Right kidney (tissue), 1 donor: ENCODE measurements around the gene ADGRF3.
"Not testable (repeated sequence)": the region's sequence is repeated elsewhere in the genome, so short reads cannot be mapped to it uniquely, and the experiment has no call there.

Experiments used
- DNase-seq: peaks from one replicate; pipeline ENCODE4 v3.0.0-alpha.2; 2016

The ADGRF3 gene

DNA sequence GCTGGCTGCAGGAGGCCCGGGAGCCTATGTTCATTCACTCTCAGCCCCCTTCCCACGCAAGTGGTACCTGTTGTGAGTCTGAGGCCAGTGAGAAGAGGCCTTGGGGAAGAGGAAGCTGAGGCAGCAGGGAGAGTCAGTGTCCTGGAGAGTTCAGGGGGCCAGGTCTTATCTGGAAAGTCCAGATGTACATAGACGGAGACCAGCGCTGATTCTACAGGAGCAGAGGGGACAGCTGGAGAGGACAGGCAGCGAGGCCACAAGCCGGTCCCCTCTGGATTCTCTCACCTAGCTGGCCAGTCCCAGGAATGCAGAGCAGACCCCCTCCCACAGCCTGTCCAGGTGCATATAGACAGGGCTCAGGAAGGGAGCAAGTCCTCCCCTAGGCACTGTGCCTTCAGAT, 29.7 kb downstream of the ADGRF3 start:
- DNase-seq: no peak

DNA sequence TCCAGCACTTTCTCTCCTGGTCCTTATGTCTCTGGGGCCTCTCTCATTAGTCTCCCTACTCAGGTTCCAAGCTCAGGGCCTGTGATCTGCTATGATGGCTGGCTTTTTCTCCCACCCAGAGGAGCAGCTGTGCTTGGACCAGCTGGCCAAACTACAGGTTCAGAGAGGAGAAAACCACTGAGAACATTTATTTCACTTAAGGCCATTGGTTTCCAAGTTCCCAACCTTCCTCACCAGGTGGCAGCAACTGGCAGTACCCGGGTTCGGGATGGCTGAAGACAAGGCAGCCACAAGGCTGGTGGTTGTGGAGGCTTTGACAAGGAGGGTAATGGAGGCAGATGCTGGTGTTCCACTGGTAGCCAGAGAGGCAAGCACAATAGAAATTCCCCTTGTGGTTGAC, 30.5 kb downstream of the ADGRF3 start:
- no peak for DNase-seq

DNA sequence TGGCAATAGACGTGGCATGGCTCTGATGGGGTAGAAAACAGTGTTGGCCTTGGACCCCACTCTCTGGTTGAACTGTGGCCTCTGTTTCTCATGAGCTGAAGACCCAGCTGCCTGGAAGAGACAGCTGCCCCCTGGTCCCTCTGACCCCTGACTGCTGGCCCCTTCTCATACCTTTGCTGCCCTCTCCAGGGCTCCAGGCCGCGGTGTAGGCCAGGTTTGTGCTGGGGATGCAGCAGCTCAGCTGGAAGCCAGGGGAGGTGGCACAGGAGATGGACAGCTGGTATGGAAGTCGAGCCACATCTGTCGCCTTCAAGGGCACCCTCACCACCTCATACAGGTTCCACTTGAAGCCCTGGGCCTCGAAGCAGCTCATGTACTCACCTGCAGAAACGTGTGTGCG, 32.3 kb downstream of the ADGRF3 start:
- no peak for DNase-seq

DNA sequence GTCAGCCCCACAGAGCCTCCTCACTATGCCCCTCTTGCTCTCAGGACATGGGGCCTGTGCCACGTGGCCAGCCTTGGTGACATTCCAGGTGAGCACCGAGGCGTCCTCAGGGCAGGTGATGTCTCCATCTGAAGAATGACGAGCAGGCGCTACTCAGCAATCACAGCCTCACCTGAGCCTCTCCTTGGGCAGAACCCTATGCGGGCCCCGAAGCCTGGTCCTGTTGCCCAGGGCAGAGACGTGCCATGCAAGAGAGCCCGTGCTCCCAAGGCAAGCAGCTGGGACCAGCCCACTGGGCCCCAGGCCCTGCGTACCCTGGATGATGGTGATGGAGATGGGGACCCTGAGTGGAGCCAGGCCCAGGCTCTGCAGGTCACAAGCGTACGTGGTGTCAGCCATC, 33.1 kb downstream of the ADGRF3 start:
- no peak for DNase-seq

DNA sequence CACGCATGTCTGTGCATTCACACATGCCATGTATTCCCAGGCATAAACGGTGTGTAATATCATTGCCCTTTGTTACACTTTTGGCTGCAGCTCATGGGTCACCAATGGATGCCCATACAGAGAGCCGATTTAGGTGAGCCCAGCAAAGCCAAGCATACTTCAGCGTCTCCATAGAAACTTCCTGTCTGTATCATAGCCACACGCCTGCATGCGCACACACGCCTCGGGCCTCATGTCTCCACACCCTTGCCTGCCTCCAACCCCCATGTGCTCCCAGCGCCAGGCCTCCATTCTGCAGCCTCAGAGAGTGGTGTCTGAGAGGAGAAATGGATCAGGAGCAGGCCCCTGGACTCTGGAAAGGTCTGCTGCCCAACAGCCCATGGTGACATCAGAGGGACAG, 34.1 kb downstream of the ADGRF3 start:
- DNase-seq: no peak

DNA sequence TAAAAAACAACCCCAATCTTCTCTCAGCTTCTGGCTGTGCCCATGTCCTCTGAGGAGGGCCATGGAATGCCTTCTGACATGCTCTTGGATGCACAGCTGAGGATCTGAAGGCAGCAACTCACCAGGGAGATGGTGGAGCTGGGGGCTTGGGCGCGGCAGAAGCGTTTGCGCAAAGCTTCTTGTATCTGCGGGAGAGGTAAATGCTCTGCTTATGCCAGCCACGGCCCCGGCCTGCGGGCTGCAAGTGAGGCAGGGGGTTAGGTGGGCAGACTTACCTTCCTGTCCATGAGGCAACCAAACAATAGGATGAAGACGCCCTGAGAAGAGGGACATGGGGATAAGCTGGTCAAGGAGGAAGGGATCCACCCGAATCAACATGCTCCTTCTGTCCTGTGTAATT, 36.7 kb downstream of the ADGRF3 start:
- no peak for DNase-seq

DNA sequence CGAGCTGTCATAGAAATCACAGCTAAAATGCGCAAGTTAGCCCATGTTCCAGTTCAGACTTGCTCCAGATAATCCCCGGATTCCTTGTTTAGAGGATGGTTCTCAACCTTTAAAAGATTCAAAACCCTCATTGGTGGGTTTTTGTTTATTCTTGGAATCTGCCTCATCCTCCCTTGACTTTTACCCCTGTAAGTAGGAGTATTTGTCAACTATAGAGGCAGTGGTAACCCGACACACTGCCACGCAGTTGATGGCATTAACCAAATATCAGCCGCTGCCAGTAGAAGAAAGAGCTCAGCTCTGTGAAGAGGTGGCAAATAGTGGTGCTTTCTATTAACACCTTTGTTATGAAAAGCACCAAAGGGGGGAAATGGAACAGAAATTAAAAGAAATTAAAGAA, 41.0 kb downstream of the ADGRF3 start:
- no peak for DNase-seq

DNA sequence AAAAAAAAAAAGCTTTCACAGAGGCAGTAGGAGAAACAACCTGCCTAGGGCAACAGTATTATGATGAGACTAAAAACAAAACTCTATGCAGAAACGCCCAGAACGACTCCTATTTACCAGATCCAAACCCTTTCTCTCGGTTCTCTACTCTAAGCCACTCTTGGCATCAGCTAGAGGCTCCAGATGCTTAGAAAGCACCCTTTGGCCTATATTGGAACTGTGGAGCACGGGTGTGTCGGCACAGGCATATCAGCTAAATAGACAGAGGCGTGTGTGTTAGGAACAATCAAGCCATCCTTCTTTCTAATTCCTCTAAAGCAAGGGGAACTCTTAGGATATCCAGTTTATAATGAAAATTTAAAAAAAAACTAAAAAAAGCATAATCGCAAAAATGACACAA, 41.5 kb downstream of the ADGRF3 start:
- not testable (repeated sequence) for DNase-seq

DNA sequence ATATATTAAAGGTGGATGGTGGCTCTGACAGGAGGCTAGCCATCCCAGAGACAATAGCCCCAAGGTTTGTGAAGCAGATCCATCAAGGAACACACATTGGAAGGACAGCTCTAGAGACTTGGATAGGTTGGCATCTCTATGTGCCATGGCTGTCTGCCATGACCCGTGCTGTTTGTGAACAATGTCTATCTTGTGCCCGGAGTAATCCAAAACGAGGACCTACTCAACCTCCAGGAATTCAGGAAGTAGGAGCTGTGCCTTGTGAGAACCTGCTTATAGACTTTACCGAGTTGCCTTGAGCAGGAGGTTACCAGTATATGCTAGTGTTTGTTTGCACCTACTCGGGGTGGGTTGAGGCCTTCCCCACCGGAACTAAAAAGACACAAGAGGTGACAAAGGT, 43.7 kb downstream of the ADGRF3 start:
- DNase-seq: no peak

DNA sequence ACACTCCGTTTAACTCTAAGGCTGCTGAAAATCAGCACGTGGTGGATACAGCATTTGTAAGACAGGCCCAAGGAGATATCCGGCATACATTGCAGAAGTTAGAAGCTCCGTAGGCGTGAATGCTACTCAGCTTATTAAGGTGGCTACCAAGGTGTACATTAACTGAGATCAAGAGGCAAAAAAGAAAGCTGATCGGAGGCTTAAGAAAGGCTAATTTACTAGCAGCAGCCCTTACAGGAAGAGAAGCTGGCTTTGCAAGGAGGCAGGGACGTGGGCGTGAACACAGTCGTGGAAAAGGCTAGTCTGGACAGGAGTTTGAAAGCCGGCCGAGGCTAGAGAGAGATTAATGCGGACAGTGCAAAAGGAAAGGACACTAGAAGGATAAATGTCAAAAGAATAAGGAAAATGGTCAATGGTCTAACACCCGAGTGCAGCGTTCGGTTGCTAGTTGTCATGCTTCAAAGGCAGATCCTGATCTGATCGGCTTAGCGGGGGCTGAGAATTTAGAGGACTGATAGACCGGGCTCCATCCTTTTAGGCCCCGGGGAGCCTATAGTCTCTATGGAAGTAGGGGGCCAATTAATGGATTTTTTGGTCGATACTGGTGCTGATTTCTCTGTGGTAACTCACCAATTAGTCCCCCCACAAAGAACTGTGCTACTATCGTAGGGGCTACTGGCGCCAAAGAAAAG, 46.2 kb downstream of the ADGRF3 start:
- peak; percentile 62 for DNase-seq

DNA sequence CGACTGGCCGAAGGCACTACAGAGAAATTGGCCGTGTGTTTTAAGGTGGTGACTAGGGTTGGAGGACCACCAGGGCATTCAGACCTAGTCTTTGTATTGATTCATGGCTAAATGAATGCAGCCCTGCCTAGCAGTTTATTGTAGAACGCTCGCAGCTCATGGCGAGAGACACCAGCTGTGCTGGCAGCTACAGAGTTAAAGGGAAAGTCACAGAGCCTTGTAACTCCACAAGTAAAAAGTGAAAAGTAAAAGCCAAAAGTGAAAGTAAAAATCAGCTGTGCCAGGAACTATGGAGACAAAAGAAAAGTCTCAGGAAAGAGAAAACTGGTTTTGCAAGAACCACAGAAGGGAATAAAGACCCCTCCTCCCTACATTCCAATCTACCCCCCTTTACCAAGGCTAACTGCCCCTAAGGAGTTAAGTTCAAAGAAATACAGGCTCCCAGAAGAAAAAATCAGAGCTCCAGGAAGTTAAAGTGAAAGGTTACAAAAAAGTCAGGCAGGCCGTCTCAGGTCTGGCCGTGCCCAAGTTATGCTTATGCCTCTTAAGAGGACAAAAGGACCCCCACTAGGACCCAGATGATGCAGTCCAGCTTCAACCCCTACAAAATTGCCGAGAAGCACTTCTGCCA, 47.0 kb downstream of the ADGRF3 start:
- DNase-seq: peak; percentile 71

DNA sequence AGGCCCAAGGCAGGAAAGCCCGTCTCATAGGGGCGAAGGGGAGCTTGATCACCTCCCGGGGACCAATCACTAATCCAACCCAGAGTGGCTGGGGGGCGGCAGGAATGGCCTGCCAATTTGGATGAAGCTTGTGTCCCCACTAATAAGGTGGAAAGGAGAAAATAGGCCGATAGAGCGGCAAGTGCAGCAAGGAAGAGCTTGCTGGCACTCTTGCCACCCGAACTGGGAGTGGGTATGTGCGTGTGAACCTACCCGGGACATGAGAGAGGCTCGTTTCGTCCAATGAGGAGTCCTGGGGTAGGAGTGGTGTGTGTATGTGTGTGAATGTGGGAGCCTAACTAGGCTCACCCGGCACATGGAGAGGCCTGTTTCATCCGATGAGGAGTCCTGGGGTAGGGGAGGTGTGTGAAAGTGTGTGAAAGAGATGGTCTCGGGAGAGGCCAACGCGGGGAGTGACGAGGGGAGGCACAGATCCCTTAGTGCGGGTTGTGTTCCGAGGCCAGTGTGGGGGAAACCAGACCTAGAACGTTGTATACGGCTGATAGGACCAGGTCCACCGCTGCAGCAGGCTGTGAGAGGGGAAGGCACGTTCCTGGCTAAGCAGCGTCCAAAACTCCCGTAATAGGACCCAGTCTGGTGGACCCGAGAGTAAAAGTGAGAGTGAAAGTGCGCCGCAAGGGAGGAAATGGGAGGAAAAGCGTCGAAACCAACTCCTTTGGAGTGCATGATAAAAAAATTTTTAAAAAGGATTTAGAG, 47.8 kb downstream of the ADGRF3 start:
- peak; percentile 78 for DNase-seq

DNA sequence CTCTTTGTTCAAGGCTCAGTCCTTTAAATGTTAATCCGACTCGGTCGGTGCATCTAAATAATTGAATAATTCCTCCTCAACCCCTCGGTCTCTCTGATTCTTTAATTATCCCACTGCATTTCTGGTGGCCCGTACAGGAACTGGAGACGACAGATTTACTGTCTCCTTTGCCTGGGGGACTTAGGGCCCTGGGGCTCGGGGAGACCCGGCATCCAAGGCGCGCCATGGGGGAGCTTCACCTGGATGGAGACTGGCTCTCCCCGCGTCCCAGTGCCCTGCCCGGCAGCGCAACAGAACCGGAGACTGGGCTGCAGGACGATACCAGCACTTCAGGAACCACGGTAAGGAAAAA, 48.3 kb downstream of the ADGRF3 start:
- DNase-seq: no peak

DNA sequence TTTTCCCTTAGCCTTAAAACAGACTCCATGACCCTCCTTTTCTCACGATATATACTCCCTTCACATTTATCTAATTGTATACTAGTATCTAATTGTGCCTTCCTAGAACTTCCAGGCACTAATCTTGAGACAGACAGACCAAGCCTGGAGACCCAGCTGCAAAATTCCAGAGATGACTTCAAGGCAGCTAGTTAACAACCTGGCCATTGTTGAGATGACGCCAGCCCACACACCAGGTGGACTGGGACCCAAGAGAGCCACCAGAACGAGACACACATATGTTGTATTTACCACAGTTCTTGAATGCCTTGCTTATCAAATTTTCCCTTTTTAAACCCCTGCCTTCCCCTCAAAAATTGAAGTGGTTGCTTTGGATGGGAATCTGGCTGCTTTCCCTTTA, 49.5 kb downstream of the ADGRF3 start:
- DNase-seq: no peak

DNA sequence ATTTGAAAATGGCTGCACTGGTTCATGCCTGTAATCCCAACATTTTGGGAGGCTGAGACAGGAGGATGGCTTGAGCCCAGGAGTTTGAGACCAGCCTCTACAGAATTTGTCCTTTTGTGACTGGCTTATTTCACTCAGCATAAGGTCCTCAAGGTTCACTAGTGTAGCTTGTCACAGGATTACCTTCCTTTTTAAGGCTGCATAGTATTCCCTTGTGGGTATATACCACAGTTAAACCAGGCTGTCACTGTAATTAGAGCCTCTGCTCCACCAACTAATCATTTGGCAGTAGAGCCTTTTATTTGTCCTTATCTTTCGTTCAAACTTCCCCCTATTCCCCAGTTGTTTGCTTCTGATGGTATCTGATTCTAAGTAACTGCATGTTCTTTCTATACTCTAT, 51.1 kb downstream of the ADGRF3 start:
- DNase-seq: no peak

DNA sequence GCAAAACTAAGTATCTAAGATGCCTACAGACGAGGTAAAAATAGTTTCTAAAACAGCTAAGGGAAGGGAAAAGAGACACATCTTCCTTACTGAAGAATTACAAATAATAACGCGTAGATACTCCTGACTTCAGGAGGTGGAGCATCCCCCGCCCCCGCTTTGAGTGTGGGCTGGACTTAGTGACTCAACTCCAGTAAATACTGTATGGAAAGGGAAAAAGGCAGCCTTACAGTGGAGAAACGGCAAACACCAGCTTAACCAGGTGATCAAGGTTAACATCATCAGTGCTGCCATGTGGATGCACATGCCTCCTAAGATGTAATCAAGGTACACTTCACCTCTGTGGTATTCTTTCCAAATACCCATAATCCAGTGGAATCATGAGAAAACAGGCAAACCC, 53.9 kb downstream of the ADGRF3 start:
- DNase-seq: no peak

DNA sequence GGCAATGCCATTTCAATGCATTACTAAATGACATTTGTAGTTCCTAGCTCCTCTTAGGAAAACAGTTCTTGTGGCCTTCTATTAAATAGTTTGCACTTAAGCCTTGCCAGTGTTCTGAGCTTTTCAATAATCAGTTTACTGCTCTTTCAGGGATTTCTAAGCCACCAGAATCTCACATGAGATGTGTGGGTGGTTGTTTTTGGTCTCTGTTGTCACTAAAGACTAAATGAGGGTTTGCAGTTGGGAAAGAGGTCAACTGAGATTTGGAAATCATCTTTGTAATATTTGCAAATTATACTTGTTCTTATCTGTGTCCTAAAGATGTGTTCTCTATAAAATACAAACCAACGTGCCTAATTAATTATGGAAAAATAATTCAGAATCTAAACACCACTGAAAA, 56.6 kb downstream of the ADGRF3 start:
- DNase-seq: no peak

DNA sequence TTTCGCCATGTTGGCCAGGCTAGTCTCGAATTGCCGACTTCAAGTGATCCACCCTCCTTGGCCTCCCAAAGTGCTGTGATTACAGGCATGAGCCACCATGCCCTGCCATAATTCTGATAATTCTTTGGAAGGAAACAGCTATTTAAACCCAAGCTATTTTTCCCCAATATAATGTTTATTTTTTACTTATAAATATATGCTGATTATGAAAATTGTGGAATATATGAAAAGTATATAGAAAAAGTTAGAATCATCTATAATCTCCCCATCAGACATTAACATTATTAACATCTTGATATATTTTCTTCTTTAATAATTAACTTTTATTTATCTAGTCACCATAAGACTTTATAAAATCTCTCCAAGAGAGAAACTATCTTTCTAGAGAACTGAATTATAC, 60.7 kb downstream of the ADGRF3 start:
- DNase-seq: no peak

DNA sequence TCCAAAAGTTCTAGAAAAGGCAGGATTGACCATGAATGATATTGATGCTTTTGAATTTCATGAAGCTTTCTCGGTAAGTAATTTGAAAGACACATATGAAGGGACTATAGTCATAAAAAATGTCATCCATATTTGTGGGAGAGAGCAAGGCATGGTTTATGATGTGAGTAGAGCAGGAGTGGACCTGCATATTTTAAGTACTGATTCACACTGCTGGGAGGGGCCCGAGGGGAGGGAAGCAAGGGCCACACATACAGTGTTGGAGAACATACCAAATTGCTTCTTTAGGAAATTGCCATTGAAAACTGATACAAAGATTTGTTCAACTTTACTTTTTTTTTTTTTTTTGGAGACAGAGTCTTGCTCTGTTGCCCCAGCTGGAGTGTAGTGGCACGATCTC, 62.5 kb downstream of the ADGRF3 start:
- no peak for DNase-seq

DNA sequence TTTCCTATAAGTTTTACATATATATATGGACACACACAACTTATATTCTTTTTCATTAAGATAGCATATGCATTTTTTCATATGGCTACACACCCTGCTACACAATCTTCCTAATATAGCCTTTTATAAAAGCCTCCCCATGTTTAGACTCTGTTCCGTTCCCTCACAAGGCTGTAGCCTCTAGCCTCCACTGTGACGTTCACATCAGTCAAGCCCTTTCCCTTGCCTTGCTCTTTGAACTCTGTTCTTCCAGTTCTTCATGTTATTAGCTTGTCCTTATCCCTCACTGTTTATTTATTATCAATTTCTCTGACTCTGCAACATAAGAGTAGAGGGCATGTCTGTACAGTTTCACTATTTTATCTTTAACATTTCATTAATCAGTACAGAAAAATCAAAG, 63.0 kb downstream of the ADGRF3 start:
- DNase-seq: no peak

DNA sequence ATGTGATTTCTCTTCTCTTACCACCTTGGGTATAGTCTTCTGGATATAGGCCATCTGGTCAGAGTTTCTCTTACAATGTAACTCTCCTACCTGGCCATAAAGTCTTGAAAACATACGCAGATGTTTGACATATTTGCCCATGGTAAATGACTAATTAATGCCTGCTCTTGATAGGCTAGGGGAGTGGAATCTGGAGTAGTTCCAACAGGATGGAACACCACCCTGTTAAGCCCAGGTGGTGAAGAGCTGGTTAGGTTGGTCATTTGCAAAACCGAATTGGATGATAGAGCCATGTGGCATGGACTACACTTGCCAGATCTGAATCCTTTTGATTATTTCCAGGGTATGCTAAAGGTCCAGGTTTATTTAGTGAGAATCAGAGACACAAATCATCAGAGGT, 65.4 kb downstream of the ADGRF3 start:
- no peak for DNase-seq

DNA sequence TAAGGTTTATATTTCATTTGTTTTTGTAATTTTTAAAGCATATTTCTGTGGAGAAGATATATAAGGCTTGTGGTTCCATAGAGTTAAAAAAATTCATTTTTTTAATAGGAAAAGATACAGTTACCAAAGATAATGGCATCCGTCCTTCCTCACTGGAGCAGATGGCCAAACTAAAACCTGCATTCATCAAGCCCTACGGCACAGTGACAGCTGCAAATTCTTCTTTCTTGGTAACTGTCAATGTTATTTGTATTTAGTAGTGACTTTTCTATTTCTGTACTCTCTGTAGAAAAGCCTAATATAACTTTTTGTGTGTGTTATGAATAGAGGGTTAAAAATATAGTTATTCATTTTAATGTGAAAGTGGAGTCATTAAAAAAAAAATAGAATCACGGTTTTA, 66.7 kb downstream of the ADGRF3 start:
- DNase-seq: no peak

DNA sequence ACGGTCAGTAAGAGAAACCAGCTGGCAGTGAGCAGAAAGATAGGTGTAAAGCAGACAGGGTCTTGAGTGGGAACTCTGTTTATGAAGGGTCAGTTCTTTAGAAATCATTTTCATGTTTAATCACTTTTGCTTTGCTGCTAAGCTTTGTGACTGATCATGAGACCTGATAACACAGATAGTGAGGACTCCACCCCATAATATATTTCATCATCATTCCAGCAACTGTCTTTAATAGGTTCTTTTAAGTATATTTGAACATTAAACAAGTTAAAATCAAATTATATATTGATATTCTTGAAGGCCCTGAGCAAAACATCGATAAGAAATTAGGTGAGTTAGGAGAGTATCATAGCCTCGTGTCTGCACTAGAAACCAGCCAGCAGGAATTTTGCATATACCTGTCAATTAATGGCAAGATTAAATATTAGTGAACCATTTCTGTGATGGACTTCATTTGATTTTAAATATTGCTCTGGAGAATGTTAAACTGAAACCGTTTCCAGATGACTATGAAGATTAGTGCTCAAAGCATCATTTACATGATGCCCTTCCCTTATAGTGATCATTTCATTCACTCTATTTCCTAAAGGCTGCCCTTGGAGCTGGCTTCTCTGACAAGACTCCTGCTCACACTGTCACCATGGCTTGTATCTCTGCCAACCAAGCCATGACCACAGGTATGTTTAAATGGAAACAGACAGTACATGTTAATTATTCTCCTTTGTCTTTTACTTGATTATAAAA, 69.9 kb downstream of the ADGRF3 start:
- no peak for DNase-seq
